Hepatocyte (in vitro differentiated cells): Measurements from ENCODE around the gene TP53RK. TPM values are rescaled to one million over a fixed set of nuclear protein-coding genes. Genes with fewer than 3 reads are reported as not detected.
A peak's percentile ranks its signal among the peaks of the same experiment; 100 is the strongest.

Experiments
- DNase-seq: peaks from one replicate; pipeline ENCODE4 v3.0.0-alpha.2; 2016; ENCODE audit warnings: low spot score
- H2AFZ ChIP-seq: fragments of 200-600 bp; sonication (generic); 2 replicates; pipeline ENCODE4 v1.6.0; 2016; ENCODE audit warnings: antibody characterized with exemption, mild to moderate bottlenecking
- H3K27ac ChIP-seq: fragments of 200-600 bp; sonication (generic); 2 replicates; pipeline ENCODE4 v1.5.1; 2016; ENCODE audit warnings: mild to moderate bottlenecking
- H3K27me3 ChIP-seq: fragments of 200-600 bp; sonication (generic); 2 replicates; pipeline ENCODE4 v1.6.1; 2016
- H3K36me3 ChIP-seq: fragments of 200-600 bp; sonication (generic); replicated peaks from 2 replicates; pipeline ENCODE4 v1.5.1; 2016; ENCODE audit warnings: low read depth; ENCODE audit not compliant: insufficient read depth
- H3K4me1 ChIP-seq: fragments of 200-600 bp; sonication (generic); 2 replicates; pipeline ENCODE4 v1.5.1; 2016; ENCODE audit warnings: mild to moderate bottlenecking, moderate library complexity; ENCODE audit not compliant: insufficient read depth
- H3K4me2 ChIP-seq: fragments of 200-600 bp; sonication (generic); 2 replicates; pipeline ENCODE4 v1.6.0; 2016
- H3K4me3 ChIP-seq: fragments of 200-600 bp; sonication (generic); 2 replicates; pipeline ENCODE4 v1.5.1; 2016; ENCODE audit warnings: mild to moderate bottlenecking
- H3K79me2 ChIP-seq: fragments of 200-600 bp; sonication (generic); 2 replicates; pipeline ENCODE4 v1.6.0; 2017; ENCODE audit warnings: mild to moderate bottlenecking
- H3K9me2 ChIP-seq: fragments of 200-600 bp; sonication (generic); replicated peaks from 2 replicates; pipeline ENCODE4 v1.6.0; 2017; ENCODE audit warnings: mild to moderate bottlenecking; ENCODE audit not compliant: insufficient read depth
- H3K9me3 ChIP-seq: fragments of 200-600 bp; sonication (generic); 2 replicates; pipeline ENCODE4 v1.5.1; 2016; ENCODE audit warnings: low read depth, mild to moderate bottlenecking
- H4K20me1 ChIP-seq: fragments of 200-600 bp; sonication (generic); 2 replicates; pipeline ENCODE4 v1.6.0; 2016; ENCODE audit warnings: mild to moderate bottlenecking; ENCODE audit not compliant: insufficient read depth, poor library complexity, severe bottlenecking
- CTCF ChIP-seq: fragments of 200-600 bp; sonication (generic); IDR thresholded peaks from 2 replicates; pipeline ENCODE4 v1.5.1; 2016; ENCODE audit warnings: antibody characterized with exemption, mild to moderate bottlenecking; ENCODE audit not compliant: poor library complexity
- EZH2 ChIP-seq: fragments of 200-600 bp; sonication (generic); IDR thresholded peaks from 2 replicates; pipeline ENCODE4 v1.6.1; 2016; ENCODE audit warnings: antibody characterized with exemption, mild to moderate bottlenecking, borderline replicate concordance
- EZH2phosphoT487 ChIP-seq: fragments of 200-600 bp; sonication (generic); IDR thresholded peaks from one replicate; pipeline ENCODE4 v1.6.1; 2018; ENCODE audit warnings: antibody characterized with exemption, mild to moderate bottlenecking, low read depth, moderate library complexity; ENCODE audit not compliant: unreplicated experiment, severe bottlenecking
- WGBS: methylation state at CpG from one replicate; pipeline ENCODE4 v1.1.6; 2016; ENCODE audit warnings: low lambda C conversion rate; ENCODE audit errors: missing lambda C conversion rate; 5-methylcytosine and 5-hydroxymethylcytosine counted together
- polyA plus RNA-seq: library from polyadenylated mRNA; unstranded; fragments of >200 nt; fragmentation: Nextera tagmentation; extraction: Ambion mirVana; gene quantifications from 2 replicates; pipeline ENCODE4 v1.2.1, GENCODE V29; 2016
- total RNA-seq: library from RNA; depleted of rRNA; stranded (reverse); fragments of >200 nt; gene quantifications from 2 replicates; pipeline ENCODE4 v1.2.3, GENCODE V29; 2014

TP53RK gene
- total and polyA plus RNA-seq, 2 experiments from 2014 or later, result 19.6 to 19.8 TPM

- 45% methylated on average over 3 of the region's 3 CpGs for WGBS
- H3K27me3 ChIP-seq, result no peaks in the 10 kb centered on the region
- peak overlapping the region; percentile 23 for H3K4me2 ChIP-seq
- peak overlapping the region; percentile 39 for H3K27ac ChIP-seq
- no peak overlapping the region for H2AFZ ChIP-seq
- peaks cover 5% of the 10 kb centered on the region for H3K4me1 ChIP-seq
- no peaks in the 10 kb centered on the region for H4K20me1 ChIP-seq
- DNase-seq, result peak; percentile 44
- H3K36me3 ChIP-seq, result no peaks in the 10 kb centered on the region
- no peak overlapping the region for H3K4me3 ChIP-seq
- no peaks in the 10 kb centered on the region for H3K9me3 ChIP-seq
- no peaks in the 10 kb centered on the region for H3K9me2 ChIP-seq
- TF ChIP-seq EZH2, result no peak
- TF ChIP-seq EZH2phosphoT487, result no peak
- TF ChIP-seq CTCF, result no peak
- H3K79me2 ChIP-seq, result no peaks in the 10 kb centered on the region
Observed at GRCh38 chr20:46695892-46696291, 6.6 kb upstream of the TP53RK start.

- H3K27me3 ChIP-seq, result no peaks in the 10 kb centered on the region
- H4K20me1 ChIP-seq, result no peaks in the 10 kb centered on the region
- WGBS, result 59% methylated on average over 2 of the region's 2 CpGs
- H3K4me3 ChIP-seq, result no peak overlapping the region
- DNase-seq, result no peak
- no peaks in the 10 kb centered on the region for H3K79me2 ChIP-seq
- H3K36me3 ChIP-seq, result no peaks in the 10 kb centered on the region
- peaks cover 5% of the 10 kb centered on the region for H3K4me1 ChIP-seq
- TF ChIP-seq EZH2phosphoT487 (no peak), CTCF (no peak), EZH2 (no peak)
- H3K27ac ChIP-seq, result no peak overlapping the region
- H3K9me2 ChIP-seq, result no peaks in the 10 kb centered on the region
- no peak overlapping the region for H3K4me2 ChIP-seq
- H2AFZ ChIP-seq, result no peak overlapping the region
- H3K9me3 ChIP-seq, result no peaks in the 10 kb centered on the region
Observed at GRCh38 chr20:46694484-46694883, 5.2 kb upstream of the TP53RK start.

GRCh38 chr20:46691196-46691595 lies 2.0 kb upstream of the TP53RK start:
- Histone ChIP-seq H3K79me2 (peaks cover 25% of the 10 kb centered on the region), H3K4me2 (no peak overlapping the region), H3K9me3 (no peaks in the 10 kb centered on the region), H3K27me3 (no peaks in the 10 kb centered on the region), H3K4me1 (peaks cover 13% of the 10 kb centered on the region), H3K36me3 (no peaks in the 10 kb centered on the region), H2AFZ (no peak overlapping the region), H4K20me1 (no peaks in the 10 kb centered on the region), H3K9me2 (no peaks in the 10 kb centered on the region), H3K4me3 (no peak overlapping the region), H3K27ac (no peak overlapping the region)
- TF ChIP-seq EZH2phosphoT487, result no peak
- no peak for TF ChIP-seq CTCF
- no peak for TF ChIP-seq EZH2
- 91% methylated on average over 4 of the region's 4 CpGs for WGBS
- no peak for DNase-seq
